Heart left ventricle (tissue), 13 donors: ENCODE data around the gene DES.

Experiments
- CTCF ChIP-seq, 12 donors: fragments of 200-600 bp; sonication (generic) in 4 of 12; IDR thresholded peaks; one replicate each; pipeline versions ENCODE4 v1.5.0 to v1.8.0; 2018 to 2022; ENCODE audit warnings: antibody characterized with exemption in 12 of 12, mild to moderate bottlenecking in 5 of 12
- POLR2A ChIP-seq, 2 donors: fragments of 450-650 bp; IDR thresholded peaks; one replicate each; pipeline ENCODE4 v1.6.1; 2017; ENCODE audit warnings: antibody characterized with exemption in 2 of 2, mild to moderate bottlenecking in 2 of 2, moderate library complexity in 2 of 2
- donor health status: ischemic (EF 13 %, LVEDD 7.1; RV severe dilation, severe dysfunction).
- donor health status: DM: no; HTN: yes; CAD: no.
- donor health status: DM: no; HTN: no; CAD: no.
- donor health status: ischemic (EF 25% LVEDD 6.9; RV normal size, moderate dysfunction).
- donor health status: ischemic (EF 25% LVEDD 5.7; RV mildly dilated, moderate dysfunction).
- donor health status: ischemic (EF 35%, LVEDD 5.7; RV mildly dilated, moderate dysfunction).
- donor health status: nonischemic (EF 11% LVEDD 7.7; RV severe dilation, severe dysfunction).
- donor health status: DM: yes; HTN: yes; CAD: no.
- donor health status: PGD.
- donor health status: ischemic (EF 29% LVEDD 5.4; RV normal size, mild dysfunction).
- donor health status: nonischemic (EF 23%, LVEDD 6.1; RV moderate dilation, normal function).

GRCh38 chr2:219434468-219434717 is 16.2 kb downstream of the DES start:
- TF ChIP-seq CTCF (IDR thresholded peaks at IDR 0.05) (no peak), POLR2A (IDR thresholded peaks at IDR 0.05) (no peak)
